GM13976 (cell line): Measurements from ENCODE around the gene NSMF.

Source experiments
- DNase-seq: peaks from one replicate; pipeline ENCODE4 v3.0.0; 2012; ENCODE audit warnings: low spot score
- CTCF ChIP-seq: IDR thresholded peaks from 2 replicates; pipeline ENCODE4 v1.5.1; 2012; ENCODE audit warnings: borderline replicate concordance, mild to moderate bottlenecking; ENCODE audit not compliant: insufficient read depth; ENCODE audit errors: extremely low read depth, missing control alignments, control extremely low read depth
- in situ Hi-C: fragments of 300-500 bp; cut with MboI; formaldehyde crosslinking; loops from one replicate; pipeline ENCODE4 v1.12.0; 2022; ENCODE audit warnings: low sequenced_read_pairs, mixed read lengths, inconsistent platforms; ENCODE audit not compliant: unreplicated experiment

Gene NSMF

GRCh38 chr9:137426018-137426681 is 33.0 kb downstream of the NSMF start:
- no peak for TF ChIP-seq CTCF
- DNase-seq, result no peak
- in situ Hi-C loops, result no loop called here

GRCh38 chr9:137423514-137424291 is 35.4 kb downstream of the NSMF start:
- in situ Hi-C loops, result no loop called here
- DNase-seq, result no peak
- no peak for TF ChIP-seq CTCF

- in situ Hi-C loops, result no loop called here
- peak; percentile 99 for DNase-seq
- TF ChIP-seq CTCF, result peak; percentile 77
Measured at GRCh38 chr9:137422604-137423513, 36.3 kb downstream of the NSMF start, which contains the start of the genes EXD3 and NOXA1. TSS of gene EXD3 (minus strand) at chr9:137423162. CDS start at chr9:137395357, 27,805 bp downstream. TSS of gene NOXA1 (plus strand) at chr9:137423393. CDS start at chr9:137423530, 137 bp downstream.

- no peak for DNase-seq
- in situ Hi-C loops, result no loop called here
- TF ChIP-seq CTCF, result no peak
Measured at GRCh38 chr9:137421838-137422603, 37.1 kb downstream of the NSMF start.

GRCh38 chr9:137417161-137418021 is 41.7 kb downstream of the NSMF start:
- no peak for TF ChIP-seq CTCF
- DNase-seq, result no peak
- in situ Hi-C loops, result no loop called here
